K562 (cell line): ENCODE results near the gene MYO1D. TPM values are rescaled to one million over a fixed set of nuclear protein-coding genes. Genes with fewer than 3 reads are reported as not detected.

Experiments used
- CBX1 ChIP-seq: sonication (generic); IDR thresholded peaks from 2 replicates; pipeline ENCODE4 v1.6.1; 2016; ENCODE audit warnings: antibody characterized with exemption, low read depth, mild to moderate bottlenecking
- FOXK2 ChIP-seq, 2 experiments: fragments of 450-650 bp; IDR thresholded peaks in 1 of 2; conservative IDR thresholded peaks in 1 of 2; 2 replicates each; pipeline ENCODE4 v1.6.1; 2016; ENCODE audit warnings: low read depth in 2 of 2, mild to moderate bottlenecking in 1 of 2
- FUS ChIP-seq: fragments of 200-400 bp; formaldehyde crosslinking; optimal IDR thresholded peaks from 2 replicates; pipeline ENCODE3; 2017; ENCODE audit warnings: low read depth, low read length
- HDAC2 ChIP-seq: fragments of 450-650 bp; IDR thresholded peaks from 2 replicates; pipeline ENCODE4 v1.6.1; 2016; ENCODE audit warnings: mild to moderate bottlenecking
- HNRNPL ChIP-seq: fragments of 200-400 bp; formaldehyde crosslinking; IDR thresholded peaks from 2 replicates; pipeline ENCODE4 v1.6.1; 2017; ENCODE audit warnings: low read depth, mild to moderate bottlenecking, low read length
- JUND ChIP-seq, 2 experiments: IDR thresholded peaks; 2 replicates in 1 of 2; 3 replicates in 1 of 2; pipeline ENCODE4 v1.6.1; 2011; ENCODE audit warnings: borderline replicate concordance in 2 of 2, low read depth in 2 of 2, low read length in 2 of 2, improper control_type of control experiment in 1 of 2, missing biosample characterization in 1 of 2, missing genetic modification characterization in 1 of 2, missing genetic modification reagents in 1 of 2
- MAX ChIP-seq: sonication (generic); formaldehyde crosslinking; IDR thresholded peaks from 2 replicates; pipeline ENCODE4 v1.9.0; 2022; ENCODE audit warnings: mild to moderate bottlenecking, missing genetic modification reagents
- MED1 ChIP-seq: sonication (generic); formaldehyde crosslinking; IDR thresholded peaks from 2 replicates; pipeline ENCODE4 v1.8.1; 2023; ENCODE audit warnings: missing genetic modification reagents, borderline replicate concordance
- NRF1 ChIP-seq, 2 experiments: fragments of 450-650 bp; IDR thresholded peaks in 1 of 2; conservative IDR thresholded peaks in 1 of 2; 2 replicates each; pipeline ENCODE4 v1.6.1; 2014; ENCODE audit warnings: mild to moderate bottlenecking in 2 of 2
- PURB ChIP-seq: sonication (generic); formaldehyde crosslinking; IDR thresholded peaks from 2 replicates; pipeline ENCODE4 v1.9.0; 2021; ENCODE audit warnings: low read depth, mild to moderate bottlenecking, missing genetic modification reagents
- RBM14 ChIP-seq: fragments of 200-400 bp; formaldehyde crosslinking; IDR thresholded peaks from 2 replicates; pipeline ENCODE4 v1.6.1; 2018; ENCODE audit warnings: low read depth, mild to moderate bottlenecking, low read length, moderate library complexity, borderline replicate concordance; ENCODE audit not compliant: insufficient read depth
- SUPT5H ChIP-seq: fragments of 450-650 bp; IDR thresholded peaks from 2 replicates; pipeline ENCODE4 v1.6.1; 2016
- TCF3 ChIP-seq: sonication (generic); formaldehyde crosslinking; IDR thresholded peaks from 2 replicates; pipeline ENCODE4 v1.4.0; 2020; ENCODE audit warnings: mild to moderate bottlenecking, missing genetic modification reagents
- TCF7L2 ChIP-seq: fragments of 150-350 bp; IDR thresholded peaks from 2 replicates; pipeline ENCODE4 v1.6.1; 2016; ENCODE audit warnings: low read depth, mild to moderate bottlenecking, low read length, moderate library complexity
- TFAP4 ChIP-seq: sonication (generic); formaldehyde crosslinking; IDR thresholded peaks from 2 replicates; pipeline ENCODE4 v1.8.0; 2022; ENCODE audit warnings: missing genetic modification reagents, mild to moderate bottlenecking, moderate library complexity, borderline replicate concordance
- THAP12 ChIP-seq: fragments of 250-450 bp; sonication (Bioruptor Pico); IDR thresholded peaks from 2 replicates; pipeline ENCODE4 v1.9.0; 2021; ENCODE audit warnings: mild to moderate bottlenecking, inconsistent platforms
- XRCC4 ChIP-seq: IDR thresholded peaks from one replicate; pipeline ENCODE4 v1.6.1; 2011; ENCODE audit not compliant: insufficient read depth, insufficient read length; ENCODE audit errors: extremely low read depth
- ZHX1 ChIP-seq: fragments of 150-350 bp; conservative IDR thresholded peaks from 2 replicates; pipeline ENCODE4 v1.6.1; 2014; ENCODE audit warnings: low read length
- ZNF277 ChIP-seq: fragments of 250-450 bp; sonication (Bioruptor Pico); IDR thresholded peaks from 2 replicates; pipeline ENCODE4 v1.8.0; 2022; ENCODE audit warnings: inconsistent platforms, mild to moderate bottlenecking, moderate library complexity, borderline replicate concordance
- polyA plus RNA-seq, 8 experiments: library from polyadenylated mRNA; depleted of rRNA in 4 of 8; stranded (reverse) in 5 of 8; unstranded in 3 of 8; fragments of >200 nt; fragmentation: Nextera tagmentation in 2 of 8; fragmentation: Illumina TruSeq in 1 of 8; extraction: Ambion mirVana in 2 of 8; extraction: Trizol in 1 of 8; gene quantifications; 2 replicates each; pipeline versions ENCODE4 v1.2.1 to v1.2.3, GENCODE V29; 2011 to 2014; ENCODE audit warnings: inconsistent platforms in 1 of 8, missing spikeins in 1 of 8
- total RNA-seq, 7 experiments: library from RNA; depleted of rRNA in 6 of 7; stranded (reverse); fragments of >200 nt in 6 of 7; fragmentation: Illumina TruSeq in 2 of 7; extraction: Trizol in 2 of 7; gene quantifications; 2 replicates each; pipeline versions ENCODE4 v1.2.1 to v1.2.3, GENCODE V29; 2011 to 2021; ENCODE audit warnings: low replicate concordance in 1 of 7

Gene MYO1D
- total and polyA plus RNA-seq, 9 of the 15 experiments (the other 6 are each of a cell fraction or from before 2014, with no cell fraction given): 2.1 to 71.2 (median 45.4) TPM

GRCh38 chr17:32876417-32877163 is at the start of gene MYO1D (continued):
- TF ChIP-seq ZHX1 (no peak), XRCC4 (no peak), SUPT5H (no peak), CBX1 (no peak), RBM14 (no peak), THAP12 (CRISPR knock-in tag) (peak; percentile 57; the same call in 1 of the 2 replicates), JUND (IDR thresholded peaks at IDR 0.05; ENCODE audit: borderline replicate concordance, low read depth, low read length) (peak; percentile 55; the same call in 1 of the 2 replicates), JUND (tag; IDR thresholded peaks at IDR 0.05; ENCODE audit: borderline replicate concordance, low read depth, low read length) (peak; percentile 66; the same call in 1 of the 3 replicates), FUS (peak; percentile 78), ZNF277 (CRISPR knock-in tag) (no peak), HNRNPL (peak; percentile 33; the same call in 1 of the 2 replicates), HDAC2 (no peak; the same call in 1 of the 2 replicates), TCF3 (CRISPR knock-in tag) (no peak), MAX (CRISPR knock-in tag) (peak; percentile 39), TCF7L2 (no peak), NRF1 (conservative IDR thresholded peaks at IDR 0.05 in 1 of 2, IDR thresholded peaks at IDR 0.05 in 1 of 2) (peak in 1 of 2 experiments; percentile 48; a peak in 3 of 4 replicates), FOXK2 (conservative IDR thresholded peaks at IDR 0.05 in 1 of 2, IDR thresholded peaks at IDR 0.05 in 1 of 2; ENCODE audit: low read depth in 2 of 2) (no peak), PURB (no peak), MED1 (CRISPR knock-in tag) (no peak), TFAP4 (CRISPR knock-in tag) (peak; percentile 59; the same call in 1 of the 2 replicates)
